IPS DF 4.7 (cell line): ENCODE measurements around the gene TMEM233.

Source experiments
- DNase-seq: peaks from one replicate; pipeline ENCODE4 v3.0.0-alpha.2; 2013; ENCODE audit warnings: low spot score; ENCODE audit errors: extremely low read depth

TMEM233 gene

GRCh38 chr12:119681728-119682638, 88.4 kb downstream of the TMEM233 start:
- no peak for DNase-seq

GRCh38 chr12:119682639-119683252, 89.2 kb downstream of the TMEM233 start:
- DNase-seq: no peak

DNA sequence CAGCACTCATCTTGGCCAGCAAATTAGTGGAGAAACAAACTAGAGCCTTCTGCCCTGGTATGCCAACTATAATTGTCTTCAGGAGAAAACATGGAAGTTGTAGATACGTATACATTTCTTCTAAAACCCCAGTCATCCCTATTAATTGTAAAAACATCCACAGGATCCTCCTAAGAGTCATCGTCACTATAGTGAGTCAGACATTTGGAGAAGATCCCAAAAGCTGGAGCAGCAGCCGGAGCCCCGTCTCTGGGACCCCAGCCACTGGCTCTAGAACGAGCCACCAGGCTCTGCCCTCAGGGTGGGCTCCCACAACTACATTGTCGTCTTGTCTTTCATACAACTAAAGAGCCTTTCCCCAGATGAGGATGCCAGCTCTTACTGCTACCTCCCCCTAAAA, 89.8 kb downstream of the TMEM233 start:
- DNase-seq: no peak

- no peak for DNase-seq
Measured at GRCh38 chr12:119683816-119684215, 90.2 kb downstream of the TMEM233 start.

DNA sequence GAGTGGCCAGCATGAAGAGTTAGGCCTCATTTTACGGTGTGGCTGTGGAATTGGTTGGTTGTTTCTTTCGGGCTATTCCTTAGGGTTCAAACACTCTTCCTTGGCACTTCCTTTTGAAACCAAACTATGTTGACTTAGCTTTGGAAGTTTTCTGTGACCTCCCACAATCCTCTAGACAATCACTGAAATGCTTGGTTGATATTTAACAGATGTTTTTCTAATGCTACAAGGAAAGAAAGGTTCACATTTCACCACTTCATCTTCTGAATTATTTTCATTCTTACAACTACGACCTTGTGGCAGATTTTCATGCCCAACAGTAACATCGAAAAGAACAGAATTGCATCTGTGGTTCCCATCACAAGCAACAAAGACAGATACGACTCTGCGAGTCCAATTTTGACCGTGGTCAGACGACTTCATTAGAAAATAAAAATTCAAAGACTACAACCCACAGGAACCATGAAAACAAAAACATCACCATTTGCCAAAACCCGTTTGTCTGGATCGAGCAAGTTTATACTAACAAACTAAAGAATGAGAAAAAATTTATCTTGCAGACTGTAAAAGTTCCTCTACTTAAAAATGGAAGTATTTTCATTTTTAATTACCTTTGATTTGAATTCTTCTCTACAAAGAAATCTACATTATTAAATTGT, 91.3 kb downstream of the TMEM233 start:
- no peak for DNase-seq

- DNase-seq: no peak
Measured at GRCh38 chr12:119685375-119685774, 91.8 kb downstream of the TMEM233 start.

DNA sequence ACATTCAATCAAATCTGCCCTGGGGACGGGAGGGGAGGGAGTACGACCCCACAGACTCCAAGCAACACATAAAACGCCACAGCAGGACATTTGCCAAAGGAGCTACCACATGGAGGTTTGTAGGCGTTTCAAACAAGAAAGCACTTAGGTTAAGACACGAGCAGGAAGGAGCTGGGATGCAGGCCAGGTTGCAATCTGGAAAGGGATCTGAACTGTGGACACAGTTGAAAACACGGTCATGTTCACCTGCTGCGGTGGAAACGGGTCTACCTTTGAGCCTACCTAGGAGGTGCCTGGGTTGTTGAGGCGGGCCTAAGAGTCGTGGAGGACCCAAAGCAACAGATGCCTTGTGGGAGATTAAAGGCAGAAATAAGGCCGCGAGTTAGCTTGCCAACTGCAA, 92.8 kb downstream of the TMEM233 start:
- no peak for DNase-seq

GRCh38 chr12:119686776-119687175, 93.2 kb downstream of the TMEM233 start:
- DNase-seq: no peak

DNA sequence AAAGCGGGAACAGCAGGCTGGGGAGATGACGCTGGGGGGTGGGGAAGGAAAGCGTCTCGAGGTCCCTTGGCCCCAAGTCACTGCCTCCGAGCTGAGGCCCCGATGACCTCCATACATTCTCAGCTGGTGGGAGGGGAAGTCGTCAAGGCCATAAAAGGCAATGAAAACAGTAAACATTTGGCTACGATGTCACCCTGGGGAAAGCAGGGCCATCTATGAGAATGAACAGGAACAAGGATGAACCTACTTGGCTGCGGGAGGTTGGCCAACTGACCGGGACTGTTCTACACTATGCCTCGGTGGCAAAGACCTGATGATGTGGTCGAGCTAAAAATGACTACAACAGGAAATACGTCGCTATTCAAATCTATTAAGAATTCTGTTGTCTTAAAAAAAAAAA, 93.8 kb downstream of the TMEM233 start:
- DNase-seq: no peak

DNA sequence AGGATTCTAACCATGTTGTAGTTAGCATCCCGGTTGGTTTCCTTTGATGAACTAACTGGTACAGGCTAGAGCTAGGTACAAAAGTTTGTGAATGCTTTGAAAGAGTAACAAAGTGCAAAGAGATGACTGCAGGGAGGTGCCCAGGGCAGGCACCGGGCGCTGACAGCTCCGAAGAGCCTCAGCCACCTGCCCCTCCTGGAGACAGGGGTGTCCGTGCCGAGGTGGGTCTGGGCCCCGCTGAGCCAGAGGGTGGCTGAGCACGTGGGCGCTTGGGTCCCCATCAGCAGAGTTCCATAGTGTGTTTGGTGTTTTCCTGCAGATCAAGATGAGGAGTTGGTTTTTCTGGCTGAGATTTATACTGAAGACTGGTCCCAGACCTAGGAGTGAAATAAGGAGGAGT, 94.3 kb downstream of the TMEM233 start:
- no peak for DNase-seq

DNA sequence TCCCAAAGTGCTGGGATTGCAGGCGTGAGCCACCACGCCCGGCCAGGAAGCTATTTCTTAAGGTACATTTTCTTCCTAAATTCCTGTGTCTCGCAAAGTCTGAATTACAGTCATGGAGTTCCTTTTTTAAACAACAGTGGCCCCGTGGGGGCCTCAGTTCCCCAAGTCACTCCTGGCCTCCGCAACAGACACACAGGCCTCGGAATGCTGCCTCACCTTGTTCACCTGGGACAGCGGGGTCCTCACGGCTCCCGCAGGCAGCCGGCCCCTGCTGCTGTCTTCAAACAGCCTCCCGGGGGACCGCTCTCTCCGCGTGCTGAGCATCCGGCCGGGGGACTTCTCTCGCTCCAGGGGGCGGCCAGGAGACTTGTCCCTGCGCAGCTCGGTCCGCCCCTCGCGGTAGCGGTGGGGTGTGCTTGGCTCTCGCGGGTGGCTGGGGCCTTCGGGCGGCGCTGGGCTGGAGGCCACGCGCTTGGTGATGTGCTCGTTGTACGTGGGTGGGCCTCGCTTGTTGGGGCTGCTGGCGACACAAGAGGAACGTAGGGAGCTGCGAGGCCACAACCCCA, 96.4 kb downstream of the TMEM233 start:
- DNase-seq: no peak

- DNase-seq: no peak
Measured at GRCh38 chr12:119691202-119691810, 97.7 kb downstream of the TMEM233 start.

DNA sequence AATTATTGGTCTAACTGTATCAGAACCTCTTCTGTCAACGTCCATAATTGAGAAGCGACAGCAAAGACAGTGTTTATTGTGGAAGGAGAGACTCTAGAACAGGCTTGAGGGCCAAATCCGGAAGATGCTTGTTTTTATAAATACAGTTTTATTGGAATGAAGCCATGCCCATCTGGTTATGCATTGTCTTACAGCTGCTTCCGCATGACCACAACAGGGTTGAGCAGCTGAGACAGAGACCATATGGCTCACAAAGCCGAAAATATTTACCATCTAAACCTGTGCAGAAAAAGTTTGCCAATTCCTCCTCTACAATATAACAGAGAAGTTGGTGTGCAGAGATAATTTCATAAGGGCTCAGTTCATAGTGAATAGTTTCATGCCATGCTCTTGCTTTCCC, 98.8 kb downstream of the TMEM233 start:
- DNase-seq: no peak
